Measurements from ENCODE around the gene SLC41A1.

Gene SLC41A1

DNA sequence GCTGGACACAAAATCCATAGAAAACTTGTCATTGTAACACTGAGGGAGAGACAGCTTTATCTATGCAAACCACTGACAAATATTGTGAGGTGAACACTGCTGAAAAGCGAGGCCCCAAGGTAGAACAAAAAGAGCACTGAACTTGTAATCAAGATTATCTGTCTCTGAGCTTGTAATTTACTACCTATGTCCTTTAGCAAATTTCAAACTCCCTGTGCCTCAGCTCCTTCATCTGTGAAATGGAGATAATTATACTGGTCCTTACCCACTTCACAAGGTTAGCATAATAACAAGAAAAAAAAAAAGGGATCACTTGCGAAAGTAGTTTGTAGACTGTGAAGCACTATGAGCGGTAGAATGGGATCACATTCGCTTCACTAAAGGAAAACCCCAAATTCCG is 58.1 kb downstream of the SLC41A1 start:
- DNase-seq (ENCODE audit: low read depth in 2 of 2) = no peak

DNA sequence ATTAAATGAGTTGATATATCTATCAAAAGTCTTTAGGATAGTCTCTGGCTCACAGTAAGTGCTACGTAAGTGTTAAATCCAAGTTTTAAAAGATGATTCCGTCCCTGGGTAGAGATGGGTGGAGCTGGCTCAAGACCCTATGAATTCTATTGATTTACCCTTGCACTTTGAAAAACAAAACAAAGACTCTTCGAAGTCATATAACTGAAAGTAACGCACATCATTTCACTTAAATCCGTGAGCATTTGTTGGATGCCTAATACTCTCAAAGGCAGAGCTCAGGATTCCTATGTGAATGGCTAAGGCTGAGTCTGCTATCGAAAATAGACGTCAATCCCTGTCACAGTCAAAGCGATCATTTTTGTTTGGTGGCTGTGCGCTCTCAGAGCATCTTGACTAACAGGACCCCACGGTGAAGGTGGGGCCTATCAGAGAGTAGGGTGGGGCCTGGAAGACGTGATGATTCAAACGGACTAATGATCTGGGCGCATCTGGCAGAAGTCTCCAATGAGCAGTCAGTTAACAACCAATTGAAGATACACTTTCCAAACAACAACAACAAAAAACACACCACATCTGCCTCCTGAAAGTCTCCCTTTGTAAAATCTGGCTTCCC is 61.9 kb downstream of the SLC41A1 start:
- no peak for DNase-seq (ENCODE audit: low read depth in 2 of 2)

DNA sequence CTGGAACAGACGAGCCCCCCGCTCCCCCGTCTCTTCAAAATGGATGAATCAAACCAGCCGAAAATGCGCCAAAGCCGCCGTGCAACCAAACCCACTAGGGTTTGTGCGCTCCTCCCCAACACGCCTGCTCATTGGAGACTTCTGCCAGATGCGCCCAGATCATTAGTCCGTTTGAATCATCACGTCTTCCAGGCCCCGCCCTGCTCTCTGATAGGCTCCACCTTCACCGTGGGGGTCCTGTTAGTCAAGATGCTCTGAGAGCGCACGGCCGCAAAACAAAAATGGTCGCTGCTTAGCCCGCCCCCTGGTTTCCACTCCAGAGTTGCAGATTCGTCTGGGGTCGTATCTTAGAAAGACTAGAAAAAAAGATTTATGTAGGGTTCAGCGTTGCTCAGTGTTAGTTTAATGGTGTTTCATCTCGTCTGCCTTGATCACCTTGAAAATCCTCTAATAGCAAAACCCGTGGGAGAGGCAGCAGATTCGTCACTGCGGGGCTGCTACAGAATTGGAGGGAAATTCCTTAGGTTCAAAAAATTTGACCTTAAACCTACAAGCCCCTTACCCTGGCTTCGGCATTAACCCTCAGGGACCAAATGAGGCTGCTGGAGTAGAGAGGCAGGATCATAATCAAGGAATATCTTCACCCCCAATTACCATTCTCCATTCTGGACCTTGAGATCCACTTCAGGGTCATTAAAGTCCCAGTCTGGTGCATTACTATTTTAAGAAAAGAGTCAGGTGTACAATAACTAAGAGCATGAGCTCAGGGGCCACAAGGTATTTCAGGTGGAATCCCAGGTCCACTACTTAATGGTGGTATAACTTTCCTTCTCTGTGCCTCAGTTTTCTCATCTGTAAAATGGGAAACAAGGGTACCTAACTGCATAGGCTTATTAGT is 62.6 kb downstream of the SLC41A1 start, which contains the start of gene NUCKS1:
Gene NUCKS1, minus strand, starts transcription at position 45 of the 898 bp plus-strand sequence. CDS start 209 bp downstream, outside the sequence.
- peak; percentile 90 to 95 for DNase-seq (ENCODE audit: low read depth in 2 of 2)

DNA sequence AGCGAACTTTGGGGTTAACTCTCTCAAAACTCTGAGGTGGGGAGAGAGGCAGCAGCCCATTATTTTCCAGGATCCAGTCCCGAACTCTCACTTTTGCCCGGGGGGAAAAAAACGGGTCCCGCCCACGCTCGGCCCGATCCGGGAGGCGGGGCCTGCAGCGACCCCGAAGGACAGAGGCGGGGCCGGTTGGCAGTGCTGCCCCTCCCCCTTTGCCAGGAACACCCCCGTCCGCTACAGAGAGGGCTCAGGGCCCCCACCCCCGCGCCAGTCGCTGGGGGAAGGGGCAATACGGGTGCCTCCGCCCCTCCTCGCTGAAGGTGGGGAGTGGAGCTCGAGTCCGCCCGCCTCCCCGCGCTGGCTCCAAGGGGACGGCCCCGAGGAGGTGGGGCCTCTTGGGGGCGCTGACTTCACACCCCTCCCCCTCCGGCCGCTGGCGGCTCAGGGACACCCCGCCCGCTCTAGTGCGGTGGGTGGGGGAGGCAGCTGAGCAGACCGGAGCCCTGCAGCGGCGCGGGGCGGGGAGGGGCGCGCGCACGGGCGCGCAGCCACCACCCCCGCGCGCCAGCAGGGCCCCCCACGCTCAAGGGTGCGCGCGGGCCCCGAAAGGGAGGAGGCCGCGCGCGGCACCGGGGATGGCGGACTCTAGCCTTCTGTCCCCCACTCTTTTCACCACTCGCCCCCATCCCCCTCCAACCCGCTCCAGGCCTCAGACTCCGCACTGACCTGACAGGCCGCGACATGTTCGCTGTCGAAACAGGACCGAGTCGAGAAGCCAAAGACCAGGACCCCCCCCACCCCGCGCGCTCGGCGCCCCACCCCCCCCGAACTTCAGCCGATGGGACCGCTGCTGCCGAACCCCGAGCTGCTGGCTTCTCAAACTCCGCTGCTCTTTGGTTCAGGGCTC is 63.5 kb downstream of the SLC41A1 start:
- peak; percentile 90 to 94 for DNase-seq (ENCODE audit: low read depth in 2 of 2)

DNA sequence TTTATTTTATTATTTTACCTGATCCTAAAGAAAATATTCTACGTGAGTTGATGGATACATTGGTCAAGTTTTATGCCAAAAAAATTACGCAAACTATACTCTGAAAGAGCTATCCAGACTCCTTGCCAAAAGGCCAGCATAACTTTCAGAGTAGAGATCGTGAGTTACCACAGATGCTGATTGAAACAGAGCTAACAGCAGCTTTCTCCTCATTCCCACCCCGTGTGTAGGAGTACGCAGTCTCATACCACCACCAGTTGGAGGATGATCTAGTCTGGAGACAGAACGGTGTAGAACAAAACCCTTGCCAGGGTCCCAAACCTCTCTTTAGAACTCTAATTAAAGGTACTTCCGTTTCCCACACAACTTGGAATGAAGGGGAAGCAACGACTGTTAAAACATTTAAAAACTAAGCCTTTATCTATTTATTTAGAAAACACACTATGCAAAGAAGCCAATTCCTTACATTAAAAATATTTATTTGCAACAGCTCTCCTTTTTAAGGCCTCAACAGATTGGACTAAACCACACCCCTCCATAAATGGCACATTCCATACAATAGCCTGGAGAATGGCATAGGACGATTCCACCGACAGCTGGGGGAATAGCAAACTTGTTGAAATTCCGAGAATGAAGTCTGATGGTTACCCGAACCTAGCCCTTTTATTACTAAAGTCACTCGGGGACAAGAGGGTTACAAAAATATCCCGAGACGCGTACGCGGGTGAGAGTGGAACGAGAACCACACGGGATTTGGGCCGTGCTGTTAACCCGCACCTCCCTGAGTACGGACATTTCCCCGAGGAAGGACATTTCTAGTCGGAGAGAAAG is 64.4 kb downstream of the SLC41A1 start:
- peak in 1 of 2 experiments; percentile 15 for DNase-seq (ENCODE audit: low read depth in 2 of 2)

DNA sequence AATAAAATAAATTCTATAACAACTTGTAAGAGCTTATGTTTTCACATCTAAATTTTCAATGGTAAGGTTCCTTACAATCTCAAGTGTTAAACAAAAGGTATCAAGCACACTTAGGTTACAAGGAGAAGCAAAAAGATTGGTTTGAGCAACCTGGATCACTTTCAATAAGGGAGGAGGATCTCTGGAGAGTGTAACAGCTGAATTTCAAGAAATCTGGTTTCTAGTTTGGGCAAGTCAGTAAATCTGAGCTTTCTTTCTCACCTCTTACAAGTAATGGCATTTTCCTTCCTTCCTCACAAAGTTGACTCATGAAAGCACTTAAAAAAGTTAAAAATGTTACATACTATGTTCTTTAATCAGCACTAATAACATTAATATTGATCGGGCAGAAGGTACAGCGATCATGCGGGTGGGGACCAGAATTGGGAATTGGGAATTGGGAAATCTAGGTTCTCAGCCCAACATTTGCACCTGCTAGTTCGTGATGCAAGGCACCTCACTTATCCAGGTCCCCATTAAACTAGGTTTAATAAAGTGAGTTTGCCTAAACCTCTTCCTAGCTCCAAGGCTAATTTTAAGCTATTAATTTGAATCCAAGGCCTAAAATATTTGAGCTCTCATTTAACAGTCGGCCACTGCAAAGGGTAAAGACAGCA is 66.1 kb downstream of the SLC41A1 start:
- DNase-seq (ENCODE audit: low read depth in 2 of 2) = no peak

DNA sequence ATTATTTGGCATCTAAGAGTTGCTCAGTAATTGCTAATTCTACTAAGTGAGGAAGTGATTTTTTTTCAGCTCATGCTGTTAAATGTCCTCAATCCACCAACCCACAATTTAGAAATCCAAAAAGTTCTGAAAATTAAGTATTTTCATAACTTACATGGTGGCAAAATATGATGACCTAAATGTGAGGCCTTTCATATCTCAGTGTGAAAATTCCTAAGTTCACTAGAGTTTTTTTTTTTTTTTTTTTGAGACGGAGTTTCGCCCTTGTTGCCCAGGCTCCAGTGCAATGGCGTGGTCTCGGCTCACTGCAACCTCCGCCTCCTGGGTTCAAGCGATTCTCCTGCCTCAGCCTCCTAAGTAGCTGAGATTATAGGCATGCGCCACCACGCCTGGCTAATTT is 68.6 kb downstream of the SLC41A1 start:
- no peak for DNase-seq (ENCODE audit: low read depth in 2 of 2)

DNA sequence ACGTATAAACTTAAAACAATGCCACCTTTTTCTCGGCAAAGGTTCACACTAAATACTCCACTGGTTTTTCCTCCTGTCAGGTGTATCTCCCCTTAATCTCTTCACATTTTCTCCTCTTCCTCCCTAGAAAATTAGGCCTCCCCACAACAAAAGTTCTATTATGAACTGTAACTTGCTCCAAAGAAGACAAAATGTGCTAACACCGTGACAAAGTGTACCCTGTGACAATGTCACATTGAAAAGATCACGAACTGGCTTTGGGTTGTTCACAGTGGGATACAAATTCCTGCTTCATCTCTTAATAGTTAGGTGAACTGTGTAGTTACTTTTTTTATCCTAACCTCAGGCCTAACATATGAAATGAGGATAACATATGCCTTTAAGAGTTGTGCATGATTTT is 69.0 kb downstream of the SLC41A1 start:
- DNase-seq (ENCODE audit: low read depth in 2 of 2) = no peak

DNA sequence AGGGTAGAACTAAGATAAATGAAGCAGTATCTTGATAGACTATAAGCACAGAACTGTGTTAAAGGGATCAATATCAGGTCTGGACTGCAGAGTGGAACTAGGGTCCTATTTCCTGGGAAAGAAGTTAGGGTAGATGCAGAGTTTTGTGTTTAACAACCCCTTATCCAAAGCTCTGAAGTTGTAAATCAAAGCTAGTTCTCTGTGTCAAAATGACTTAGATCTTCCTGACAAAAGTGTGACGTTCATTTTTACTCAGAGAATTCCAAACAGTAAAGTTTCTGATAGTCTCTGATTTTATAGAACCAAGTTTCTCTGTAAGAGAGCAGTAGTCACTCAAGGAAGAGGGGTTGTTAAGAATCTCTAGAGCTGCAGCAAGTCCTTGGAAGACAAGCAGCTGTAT is 71.3 kb downstream of the SLC41A1 start:
- no peak for DNase-seq (ENCODE audit: low read depth in 2 of 2)

DNA sequence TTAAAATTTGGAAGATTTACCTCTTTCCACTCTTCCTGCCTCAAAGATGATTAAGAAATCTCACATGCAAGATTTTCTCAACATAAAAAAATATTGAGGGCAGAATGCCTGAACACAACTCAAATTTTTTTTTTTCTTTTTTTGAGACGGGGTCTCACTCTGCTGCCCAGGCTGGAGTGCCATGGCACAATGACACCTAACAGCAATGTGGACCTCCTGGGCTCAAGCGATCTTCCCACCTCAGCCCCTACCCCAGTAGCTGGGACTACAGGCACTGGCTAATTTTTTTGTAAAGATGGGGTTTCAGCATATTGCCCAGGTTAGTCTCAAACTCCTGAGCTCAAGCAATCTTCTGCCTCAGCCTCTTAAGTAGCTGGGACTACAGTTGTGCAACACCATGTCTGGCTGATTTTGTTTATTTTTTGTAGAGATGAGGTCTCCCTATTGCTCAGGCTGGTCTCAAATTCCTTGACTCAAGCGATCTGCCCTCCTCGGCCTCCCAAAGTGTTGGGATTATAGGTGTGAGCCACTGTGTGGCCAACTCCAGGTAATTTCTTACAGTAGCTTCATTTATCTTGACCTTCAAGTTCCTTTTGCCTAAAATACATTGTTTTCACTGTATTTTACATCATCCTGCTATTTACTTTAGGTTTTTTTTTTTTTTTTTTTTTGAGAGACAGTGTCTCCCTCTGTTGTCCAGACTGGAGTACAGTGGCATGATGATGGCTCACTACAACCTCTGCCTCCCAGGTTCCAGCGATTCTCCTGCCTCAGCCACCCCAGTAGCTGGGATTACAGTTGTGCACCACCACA is 73.4 kb downstream of the SLC41A1 start:
- DNase-seq (ENCODE audit: low read depth in 2 of 2) = no peak

All from stimulated activated CD4-positive, alpha-beta T cell treated with anti-CD3 and anti-CD28 coated beads, Interleukin-12 subunit alpha, Interleukin-12 subunit beta, amount 100 ng/mL, for 24 hours (primary cell).